ENCODE results near the gene CFAP77. TPM values are rescaled to one million over a fixed set of nuclear protein-coding genes. Genes with fewer than 3 reads are reported as not detected.

Gene CFAP77
- total RNA-seq, 1 donor from 2014 or later = under 0.01 TPM

GRCh38 chr9:132487980-132488535, 78.0 kb downstream of the CFAP77 start:
- DNase-seq (ENCODE audit: low read depth in 2 of 2) = no peak

GRCh38 chr9:132488626-132489025, 78.6 kb downstream of the CFAP77 start:
- DNase-seq (ENCODE audit: low read depth in 2 of 2) = no peak

- no peak for DNase-seq (ENCODE audit: low read depth in 2 of 2)
Observed at GRCh38 chr9:132489536-132489935, 79.5 kb downstream of the CFAP77 start.

- DNase-seq (ENCODE audit: low read depth in 2 of 2) = no peak
Observed at GRCh38 chr9:132494857-132495256, 84.8 kb downstream of the CFAP77 start.

- no peak for DNase-seq (ENCODE audit: low read depth in 2 of 2)
Observed at GRCh38 chr9:132497731-132498130, 87.7 kb downstream of the CFAP77 start.

GRCh38 chr9:132498531-132499210, 88.7 kb downstream of the CFAP77 start:
- no peak for DNase-seq (ENCODE audit: low read depth in 2 of 2)

- DNase-seq (ENCODE audit: low read depth in 2 of 2) = no peak
Observed at GRCh38 chr9:132499251-132499650, 89.2 kb downstream of the CFAP77 start.

GRCh38 chr9:132500193-132500592, 90.2 kb downstream of the CFAP77 start:
- no peak for DNase-seq (ENCODE audit: low read depth in 2 of 2)

GRCh38 chr9:132502480-132502879, 92.5 kb downstream of the CFAP77 start:
- DNase-seq (ENCODE audit: low read depth in 2 of 2) = no peak

GRCh38 chr9:132503116-132503515, 93.1 kb downstream of the CFAP77 start:
- no peak for DNase-seq (ENCODE audit: low read depth in 2 of 2)

- DNase-seq (ENCODE audit: low read depth in 2 of 2) = no peak
Observed at GRCh38 chr9:132504488-132504887, 94.5 kb downstream of the CFAP77 start.

- DNase-seq (ENCODE audit: low read depth in 2 of 2) = no peak
Observed at GRCh38 chr9:132505991-132506655, 96.1 kb downstream of the CFAP77 start.

- DNase-seq (ENCODE audit: low read depth in 2 of 2) = no peak
Observed at GRCh38 chr9:132506977-132507669, 97.1 kb downstream of the CFAP77 start.

GRCh38 chr9:132507670-132508469, 97.9 kb downstream of the CFAP77 start:
- DNase-seq (ENCODE audit: low read depth in 2 of 2) = peak; percentile 67 to 84

GRCh38 chr9:132509928-132510874, 100.2 kb downstream of the CFAP77 start:
- no peak for DNase-seq (ENCODE audit: low read depth in 2 of 2)

- no peak for DNase-seq (ENCODE audit: low read depth in 2 of 2)
Observed at GRCh38 chr9:132511191-132511999, 101.4 kb downstream of the CFAP77 start.

- no peak for DNase-seq (ENCODE audit: low read depth in 2 of 2)
Observed at GRCh38 chr9:132513416-132513815, 103.4 kb downstream of the CFAP77 start.

GRCh38 chr9:132514011-132514744, 104.2 kb downstream of the CFAP77 start:
- DNase-seq (ENCODE audit: low read depth in 2 of 2) = no peak

GRCh38 chr9:132514821-132515220, 104.8 kb downstream of the CFAP77 start:
- no peak for DNase-seq (ENCODE audit: low read depth in 2 of 2)
